HepG2 (cell line): ENCODE results near the gene ACTN1. TPM values are rescaled to one million over a fixed set of nuclear protein-coding genes. Genes with fewer than 3 reads are reported as not detected.
A peak's percentile ranks its signal among the peaks of the same experiment; 100 is the strongest.

ENCODE experiments used
- CAMTA2 ChIP-seq: sonication (generic); formaldehyde crosslinking; IDR thresholded peaks from 2 replicates; pipeline ENCODE4 v1.4.0; 2020; ENCODE audit warnings: mild to moderate bottlenecking, missing genetic modification reagents, borderline replicate concordance
- CHD4 ChIP-seq: fragments of 200-600 bp; sonication (generic); IDR thresholded peaks from 2 replicates; pipeline ENCODE4 v1.7.0; 2017; ENCODE audit warnings: mild to moderate bottlenecking, low read length, borderline replicate concordance
- GMEB2 ChIP-seq: IDR thresholded peaks from 2 replicates; pipeline ENCODE4 v1.6.1; 2016; ENCODE audit warnings: missing biosample characterization, missing genetic modification reagents, low read depth
- ISX ChIP-seq: sonication (generic); formaldehyde crosslinking; conservative IDR thresholded peaks from 2 replicates; pipeline ENCODE4 v1.5.0; 2020; ENCODE audit warnings: missing genetic modification reagents
- MIXL1 ChIP-seq: IDR thresholded peaks from 2 replicates; pipeline ENCODE4 v1.6.1; 2016
- MLXIP ChIP-seq: sonication (generic); formaldehyde crosslinking; IDR thresholded peaks from 2 replicates; pipeline ENCODE4 v1.9.0; 2021; ENCODE audit warnings: missing genetic modification reagents, borderline replicate concordance
- REST ChIP-seq, 2 experiments: IDR thresholded peaks; 2 replicates each; pipeline ENCODE4 v1.6.1; 2011 to 2012; ENCODE audit warnings: low read length in 2 of 2, borderline replicate concordance in 1 of 2, low read depth in 1 of 2, mild to moderate bottlenecking in 1 of 2, moderate library complexity in 1 of 2
- ZFP82 ChIP-seq: sonication (generic); formaldehyde crosslinking; IDR thresholded peaks from 2 replicates; pipeline ENCODE4 v1.5.1; 2020; ENCODE audit warnings: mild to moderate bottlenecking, missing genetic modification reagents, borderline replicate concordance
- ZNF142 ChIP-seq: sonication (generic); formaldehyde crosslinking; IDR thresholded peaks from 2 replicates; pipeline ENCODE4 v1.4.0; 2020; ENCODE audit warnings: missing genetic modification reagents
- ZNF143 ChIP-seq: sonication (generic); formaldehyde crosslinking; IDR thresholded peaks from 2 replicates; pipeline ENCODE4 v1.4.0; 2020; ENCODE audit warnings: missing genetic modification reagents
- polyA plus RNA-seq, 8 experiments: library from polyadenylated mRNA; depleted of rRNA in 3 of 8; stranded (reverse) in 7 of 8; unstranded in 1 of 8; fragments of >200 nt; fragmentation: Illumina TruSeq in 4 of 8; extraction: Trizol in 4 of 8; gene quantifications; 2 replicates each; pipeline versions ENCODE4 v1.2.1 to v1.2.3, GENCODE V29; 2011 to 2016; ENCODE audit warnings: low read depth in 4 of 8, missing spikeins in 1 of 8, mixed read lengths in 1 of 8; ENCODE audit not compliant: insufficient read depth in 1 of 8
- total RNA-seq, 5 experiments: library from RNA; depleted of rRNA; stranded (reverse); fragments of >200 nt; fragmentation: Illumina TruSeq; extraction: Trizol; gene quantifications; 2 replicates each; pipeline ENCODE4 v1.2.3, GENCODE V29; 2016; ENCODE audit warnings: low read depth in 1 of 5
- TF ChIP-seq, protein P1 (sequence below): sonication (generic); formaldehyde crosslinking; IDR thresholded peaks from 2 replicates; pipeline ENCODE4 v1.4.0; 2020; ENCODE audit warnings: missing genetic modification reagents

Gene ACTN1
- total and polyA plus RNA-seq, 2 of the 13 experiments (the other 11 are each of a cell fraction or from before 2014, with no cell fraction given): 58.6 to 162 TPM

GRCh38 chr14:68939893-68940613, 39.0 kb downstream of the ACTN1 start (continued):
- TF ChIP-seq ZNF142 (CRISPR knock-in tag) (no peak), REST (IDR thresholded peaks at IDR 0.05; ENCODE audit: borderline replicate concordance in 1 of 2, low read depth in 1 of 2, low read length in 2 of 2) (no peak), MLXIP (CRISPR knock-in tag) (no peak), GMEB2 (no peak), ZFP82 (no peak), CAMTA2 (CRISPR knock-in tag) (no peak), MIXL1 (CRISPR knock-in tag) (no peak), ZNF143 (no peak), ISX (CRISPR knock-in tag) (no peak), CHD4 (0 out of 2 replicates have a peak, but pooled peaks have one; percentile 30)
- TF ChIP-seq, protein P1, sequence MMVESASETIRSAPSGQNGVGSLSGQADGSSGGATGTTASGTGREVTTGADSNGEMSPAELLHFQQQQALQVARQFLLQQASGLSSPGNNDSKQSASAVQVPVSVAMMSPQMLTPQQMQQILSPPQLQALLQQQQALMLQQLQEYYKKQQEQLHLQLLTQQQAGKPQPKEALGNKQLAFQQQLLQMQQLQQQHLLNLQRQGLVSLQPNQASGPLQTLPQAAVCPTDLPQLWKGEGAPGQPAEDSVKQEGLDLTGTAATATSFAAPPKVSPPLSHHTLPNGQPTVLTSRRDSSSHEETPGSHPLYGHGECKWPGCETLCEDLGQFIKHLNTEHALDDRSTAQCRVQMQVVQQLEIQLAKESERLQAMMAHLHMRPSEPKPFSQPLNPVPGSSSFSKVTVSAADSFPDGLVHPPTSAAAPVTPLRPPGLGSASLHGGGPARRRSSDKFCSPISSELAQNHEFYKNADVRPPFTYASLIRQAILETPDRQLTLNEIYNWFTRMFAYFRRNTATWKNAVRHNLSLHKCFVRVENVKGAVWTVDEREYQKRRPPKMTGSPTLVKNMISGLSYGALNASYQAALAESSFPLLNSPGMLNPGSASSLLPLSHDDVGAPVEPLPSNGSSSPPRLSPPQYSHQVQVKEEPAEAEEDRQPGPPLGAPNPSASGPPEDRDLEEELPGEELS: no peak
